HG03469 (cell line): ENCODE data around the gene CUL4A.

ENCODE experiments used
- ATAC-seq: cut with Tn5 transposase; IDR thresholded peaks from one replicate; pipeline ENCODE4 v1.9.1; 2021; ENCODE audit warnings: mild to moderate bottlenecking, moderate library complexity, moderate number of reproducible peaks; ENCODE audit not compliant: unreplicated experiment

Gene CUL4A

GRCh38 chr13:113179374-113180230 is 29.8 kb upstream of the CUL4A start:
- no peak for ATAC-seq

GRCh38 chr13:113182046-113182445 is 27.4 kb upstream of the CUL4A start:
- ATAC-seq: no peak

GRCh38 chr13:113183450-113184129 is 25.8 kb upstream of the CUL4A start:
- no peak for ATAC-seq

GRCh38 chr13:113184568-113185440 is 24.6 kb upstream of the CUL4A start:
- no peak for ATAC-seq

GRCh38 chr13:113186061-113186900 is 23.1 kb upstream of the CUL4A start:
- ATAC-seq: no peak

GRCh38 chr13:113187263-113187669 is 22.1 kb upstream of the CUL4A start:
- no peak for ATAC-seq

GRCh38 chr13:113187883-113188665 is 21.3 kb upstream of the CUL4A start:
- ATAC-seq: no peak

GRCh38 chr13:113190181-113190580 is 19.2 kb upstream of the CUL4A start:
- no peak for ATAC-seq

- ATAC-seq: no peak
These were observed 17.1 kb upstream of the CUL4A start for GRCh38 chr13:113192279-113192678.

GRCh38 chr13:113192902-113193301 is 16.5 kb upstream of the CUL4A start:
- ATAC-seq: no peak

- no peak for ATAC-seq
These were observed 14.1 kb upstream of the CUL4A start for GRCh38 chr13:113195360-113195759.

GRCh38 chr13:113196970-113197737 is 12.3 kb upstream of the CUL4A start:
- ATAC-seq: no peak

- no peak for ATAC-seq
These were observed 7.6 kb upstream of the CUL4A start for GRCh38 chr13:113201815-113202214.

GRCh38 chr13:113202912-113203311 is 6.5 kb upstream of the CUL4A start:
- ATAC-seq: no peak

- ATAC-seq: no peak
These were observed 5.7 kb upstream of the CUL4A start for GRCh38 chr13:113203507-113204377.

GRCh38 chr13:113204378-113204734 is 5.1 kb upstream of the CUL4A start:
- ATAC-seq: no peak

- no peak for ATAC-seq
These were observed 3.9 kb upstream of the CUL4A start for GRCh38 chr13:113205428-113205931.

- no peak for ATAC-seq
These were observed 2.0 kb upstream of the CUL4A start for GRCh38 chr13:113207460-113207859.
